ENCODE measurements around the gene UQCRC2.

GRCh38 chr16:21994856-21995465 lies 41.8 kb downstream of the UQCRC2 start:
- TF ChIP-seq MYC (IDR thresholded peaks at IDR 0.05; ENCODE audit: low read depth, low read length) (no peak), CTCF (IDR thresholded peaks at IDR 0.05; ENCODE audit: extremely low read depth in 1 of 2, insufficient read depth in 1 of 2, low read depth in 1 of 2, low read length in 2 of 2) (no peak), POLR2A (IDR thresholded peaks at IDR 0.05; ENCODE audit: low read depth, low read length) (no peak), EZH2 (IDR thresholded peaks at IDR 0.05; ENCODE audit: borderline replicate concordance, low read depth, low read length, severe bottlenecking) (no peak), POLR2AphosphoS5 (IDR thresholded peaks at IDR 0.05; ENCODE audit: insufficient read depth, low read depth, low read length) (no peak), JUN (IDR thresholded peaks at IDR 0.05; ENCODE audit: borderline replicate concordance, insufficient read depth, insufficient read length, low read depth) (no peak), MAX (IDR thresholded peaks at IDR 0.05; ENCODE audit: insufficient read depth, insufficient read length) (no peak), GATA2 (IDR thresholded peaks at IDR 0.05; ENCODE audit: insufficient read depth, insufficient read length, low read depth, low read length) (no peak), FOS (IDR thresholded peaks at IDR 0.05; ENCODE audit: borderline replicate concordance, insufficient read depth, low read length) (no peak)

Data from endothelial cell of umbilical vein (primary cell).